ENCODE measurements around the gene SCML1. TPM values are rescaled to one million over a fixed set of nuclear protein-coding genes. Genes with fewer than 3 reads are reported as not detected.

Gene SCML1
- polyA plus RNA-seq, 1 donor: 28.8 TPM

DNA sequence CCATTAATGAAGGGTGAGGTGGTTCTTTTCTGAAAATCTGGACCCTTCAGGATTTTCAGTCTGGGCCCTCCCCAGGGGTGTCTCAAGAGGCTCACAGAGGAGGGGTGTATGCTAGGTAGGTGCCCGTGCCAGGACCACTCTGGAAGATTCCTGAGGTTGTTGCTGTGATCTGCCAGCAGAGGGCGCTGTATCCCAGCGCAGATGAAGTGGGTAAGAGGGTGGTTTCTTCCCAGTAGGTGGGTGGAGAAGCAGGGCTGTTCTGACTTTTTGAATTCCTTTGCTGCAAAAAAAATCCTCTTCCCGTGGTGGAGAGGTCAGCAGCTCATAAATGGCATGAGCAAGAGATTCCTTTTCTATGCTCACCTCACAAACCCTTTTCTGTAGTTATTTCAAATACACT, 51.1 kb downstream of the SCML1 start:
- DNase-seq: peak; percentile 10

- DNase-seq: no peak
Measured at GRCh38 chrX:17788956-17789562, 51.8 kb downstream of the SCML1 start.

DNA sequence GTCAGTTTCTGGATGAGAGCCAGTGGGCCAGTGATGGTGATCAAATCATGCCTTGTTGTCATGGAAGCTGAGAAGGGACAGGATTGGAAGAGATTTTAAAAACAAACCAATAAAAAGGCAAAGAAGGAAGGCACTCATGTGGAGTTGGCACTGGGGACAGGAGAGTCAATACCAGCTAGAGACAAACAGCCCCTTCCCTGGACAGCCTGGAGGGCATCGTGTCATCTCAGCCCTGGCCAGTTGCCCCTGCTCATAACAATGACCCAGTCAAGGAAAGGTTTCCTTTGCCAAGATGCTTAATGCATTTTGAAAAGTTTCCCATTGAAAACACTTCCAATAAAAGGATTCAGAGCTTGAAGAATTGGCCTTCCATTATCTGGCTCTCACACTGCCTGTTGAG, 55.5 kb downstream of the SCML1 start:
- no peak for DNase-seq

DNA sequence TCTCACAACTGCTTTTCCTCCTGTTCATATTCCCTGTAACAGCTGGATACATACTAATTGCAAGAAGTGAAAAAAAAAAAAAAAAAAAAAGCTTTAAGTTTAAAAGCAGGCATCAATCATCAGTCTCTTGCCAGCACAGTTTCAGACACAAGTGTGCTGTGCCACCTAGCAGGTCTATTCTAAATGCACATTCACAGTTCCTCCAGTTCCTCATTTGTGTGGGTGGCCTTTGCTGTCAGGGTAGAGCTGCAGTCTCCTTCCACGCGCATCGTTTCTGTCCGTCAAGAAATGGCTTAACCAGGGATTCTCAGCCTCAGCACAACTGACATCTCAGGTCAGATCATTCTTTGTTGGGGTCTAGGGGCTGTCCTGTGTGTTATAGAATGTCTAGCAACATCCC, 61.6 kb downstream of the SCML1 start:
- no peak for DNase-seq

DNA sequence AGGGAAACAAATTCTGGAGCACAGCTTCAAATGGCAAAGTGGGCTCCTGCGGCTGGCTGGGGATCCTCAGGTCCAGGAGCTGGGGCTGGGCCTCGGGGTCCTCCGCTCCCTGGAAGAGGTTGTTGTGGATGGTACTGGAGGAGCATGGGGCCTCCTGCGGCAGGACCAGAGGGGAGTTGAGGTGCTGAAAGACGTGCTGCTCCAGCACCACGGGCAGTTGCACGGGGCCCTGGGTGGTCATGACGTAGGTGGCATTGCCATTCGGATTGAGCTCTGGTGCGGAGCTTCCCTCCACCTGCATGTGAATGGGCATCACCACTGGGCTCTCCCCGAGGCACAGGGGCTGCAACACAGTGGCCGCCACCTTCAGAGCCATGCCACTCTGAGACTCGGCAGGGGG, 64.1 kb downstream of the SCML1 start:
- no peak for DNase-seq

- no peak for DNase-seq
Measured at GRCh38 chrX:17802756-17803155, 65.5 kb downstream of the SCML1 start.

DNA sequence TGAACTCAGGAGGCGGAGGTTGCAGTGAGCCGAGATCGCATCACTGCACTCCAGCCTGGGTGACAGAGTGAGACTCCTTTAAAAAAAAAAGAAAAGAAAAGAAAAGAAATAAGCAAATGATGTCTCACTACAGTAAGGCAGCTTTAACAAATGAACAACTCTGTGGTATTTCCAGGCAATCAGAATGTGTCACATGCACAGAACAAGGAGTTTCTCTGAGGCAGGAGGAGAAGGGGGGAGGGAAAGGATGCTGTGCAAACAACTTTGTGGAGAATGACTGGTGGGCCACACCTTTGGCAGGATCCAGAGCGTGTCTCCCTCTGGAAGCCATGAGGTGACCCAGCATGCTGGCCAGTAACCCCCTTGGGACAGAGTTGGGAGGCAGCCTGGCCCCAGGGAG, 66.2 kb downstream of the SCML1 start:
- no peak for DNase-seq

Other genes with a start within 250 kb of the SCML1 start
- 9.5 TPM for gene RAI2, start 123.8 kb downstream of the SCML1 start, polyA plus RNA-seq (ENCODE audit: insufficient read length)

All from left kidney (tissue), 2 donors.